C4-2B (cell line): ENCODE measurements around the gene ITGBL1.

Experiments
- H3K27ac ChIP-seq: fragments of 450-650 bp; 2 replicates; pipeline ENCODE4 v1.5.1; 2017
- CTCF ChIP-seq: fragments of 450-650 bp; conservative IDR thresholded peaks from 2 replicates; pipeline ENCODE4 v1.5.1; 2017; ENCODE audit warnings: mild to moderate bottlenecking
- ZFX ChIP-seq: fragments of 450-650 bp; IDR thresholded peaks from 2 replicates; pipeline ENCODE4 v1.6.1; 2017

Gene ITGBL1

GRCh38 chr13:101490406-101491015 lies 38.0 kb downstream of the ITGBL1 start:
- H3K27ac ChIP-seq = no peak overlapping the region
- no peak for TF ChIP-seq ZFX
- no peak for TF ChIP-seq CTCF

- no peak overlapping the region for H3K27ac ChIP-seq
- TF ChIP-seq ZFX = no peak
- TF ChIP-seq CTCF = no peak
These were observed 39.9 kb downstream of the ITGBL1 start for GRCh38 chr13:101492251-101492910.

- H3K27ac ChIP-seq = no peak overlapping the region
- no peak for TF ChIP-seq ZFX
- no peak for TF ChIP-seq CTCF
These were observed 41.1 kb downstream of the ITGBL1 start for GRCh38 chr13:101493541-101493940.

- no peak for TF ChIP-seq ZFX
- TF ChIP-seq CTCF = no peak
- no peak overlapping the region for H3K27ac ChIP-seq
These were observed 46.9 kb downstream of the ITGBL1 start for GRCh38 chr13:101499406-101499805.

GRCh38 chr13:101502618-101503017 lies 50.1 kb downstream of the ITGBL1 start:
- TF ChIP-seq CTCF (no peak), ZFX (no peak)

GRCh38 chr13:101511161-101511560 lies 58.7 kb downstream of the ITGBL1 start:
- no peak for TF ChIP-seq CTCF
- no peak for TF ChIP-seq ZFX
- H3K27ac ChIP-seq = no peak overlapping the region

More at GRCh38 chr13:101502618-101503017, 50.1 kb downstream of the ITGBL1 start:
- no peak overlapping the region for H3K27ac ChIP-seq

GRCh38 chr13:101511766-101512165 lies 59.3 kb downstream of the ITGBL1 start:
- TF ChIP-seq CTCF = no peak
- TF ChIP-seq ZFX = no peak
- H3K27ac ChIP-seq = no peak overlapping the region
